Osteocyte (in vitro differentiated cells): ENCODE measurements around the gene VPS37B. TPM values are rescaled to one million over a fixed set of nuclear protein-coding genes. Genes with fewer than 3 reads are reported as not detected.
"Not testable (repeated sequence)": the region's sequence is repeated elsewhere in the genome, so short reads cannot be mapped to it uniquely, and the experiment has no call there.

ENCODE experiments used
- DNase-seq: peaks from one replicate; pipeline ENCODE4 v3.0.0; 2021; ENCODE audit warnings: mixed read lengths; ENCODE audit not compliant: unreplicated experiment; ENCODE audit errors: extremely low spot score
- H3K27ac Mint-ChIP-seq: one replicate; pipeline ENCODE4 v1.8.0; 2021; ENCODE audit warnings: mild to moderate bottlenecking, mixed read lengths; ENCODE audit not compliant: unreplicated experiment
- H3K27me3 Mint-ChIP-seq: one replicate; pipeline ENCODE4 v1.8.0; 2021; ENCODE audit warnings: mixed read lengths; ENCODE audit not compliant: unreplicated experiment
- H3K36me3 Mint-ChIP-seq: one replicate; pipeline ENCODE4 v1.8.0; 2021; ENCODE audit warnings: mixed read lengths; ENCODE audit not compliant: unreplicated experiment
- H3K4me1 Mint-ChIP-seq: one replicate; pipeline ENCODE4 v1.8.0; 2021; ENCODE audit warnings: mixed read lengths; ENCODE audit not compliant: unreplicated experiment
- H3K4me3 Mint-ChIP-seq: one replicate; pipeline ENCODE4 v1.8.0; 2021; ENCODE audit warnings: mild to moderate bottlenecking, moderate library complexity, mixed read lengths; ENCODE audit not compliant: unreplicated experiment
- H3K9me3 Mint-ChIP-seq: one replicate; pipeline ENCODE4 v1.8.0; 2021; ENCODE audit warnings: mixed read lengths; ENCODE audit not compliant: unreplicated experiment
- total RNA-seq: library from RNA; stranded (reverse); gene quantifications from 2 replicates; pipeline ENCODE4 v1.2.1, GENCODE V29; 2021
- TF ChIP-seq, protein P1 (sequence below): fragments of 200-600 bp; sonication (generic); IDR thresholded peaks from 2 replicates; pipeline ENCODE4 v1.5.0; 2021; ENCODE audit warnings: antibody characterized with exemption, mild to moderate bottlenecking, moderate library complexity

Gene VPS37B
- total RNA-seq, 1 donor from 2014 or later: 27.5 TPM

DNA sequence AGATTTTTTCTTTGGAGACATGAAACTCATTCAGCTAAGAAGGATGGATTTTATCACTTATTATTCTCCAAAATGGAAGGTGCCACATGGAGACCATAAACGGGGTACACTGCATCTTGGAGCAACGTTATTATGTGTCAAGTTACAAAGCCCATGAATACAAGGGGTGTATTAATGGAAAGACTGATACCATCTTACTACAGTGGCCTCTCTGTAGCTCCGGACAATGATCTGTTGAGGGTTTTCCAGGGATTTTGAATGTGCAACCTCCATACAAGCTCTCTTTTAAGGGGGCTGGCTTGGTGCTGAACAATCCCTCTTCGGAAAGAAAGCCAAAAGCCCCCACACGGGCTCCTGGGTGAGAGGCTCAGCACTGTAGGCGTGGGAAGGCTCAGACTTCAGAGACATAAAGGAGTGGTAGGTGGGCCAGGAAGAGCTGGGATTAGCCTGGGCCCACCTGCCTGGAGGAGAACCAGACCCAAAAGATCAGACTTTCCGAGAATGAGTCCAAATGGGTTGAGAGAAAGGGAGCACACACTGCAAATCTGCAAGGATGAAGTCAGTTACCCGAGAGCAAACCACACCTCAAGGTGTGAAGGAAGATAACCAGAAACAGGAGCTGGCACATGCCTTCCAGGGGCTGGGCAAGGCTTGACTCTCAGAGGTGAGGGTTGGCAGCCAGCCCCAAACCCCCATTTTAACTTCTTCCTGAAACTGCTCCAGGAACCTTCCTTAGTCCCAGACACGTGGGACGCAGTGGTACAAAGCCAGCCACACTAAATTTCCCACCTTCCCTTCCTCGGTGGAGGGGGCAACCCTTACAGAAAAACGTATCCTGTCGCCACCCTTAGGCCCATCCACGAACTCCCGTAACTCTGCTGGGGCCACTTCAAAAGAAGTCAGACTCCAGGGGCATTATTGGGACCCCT lies 1.5 kb downstream of the VPS37B start:
- TF ChIP-seq, protein P1, sequence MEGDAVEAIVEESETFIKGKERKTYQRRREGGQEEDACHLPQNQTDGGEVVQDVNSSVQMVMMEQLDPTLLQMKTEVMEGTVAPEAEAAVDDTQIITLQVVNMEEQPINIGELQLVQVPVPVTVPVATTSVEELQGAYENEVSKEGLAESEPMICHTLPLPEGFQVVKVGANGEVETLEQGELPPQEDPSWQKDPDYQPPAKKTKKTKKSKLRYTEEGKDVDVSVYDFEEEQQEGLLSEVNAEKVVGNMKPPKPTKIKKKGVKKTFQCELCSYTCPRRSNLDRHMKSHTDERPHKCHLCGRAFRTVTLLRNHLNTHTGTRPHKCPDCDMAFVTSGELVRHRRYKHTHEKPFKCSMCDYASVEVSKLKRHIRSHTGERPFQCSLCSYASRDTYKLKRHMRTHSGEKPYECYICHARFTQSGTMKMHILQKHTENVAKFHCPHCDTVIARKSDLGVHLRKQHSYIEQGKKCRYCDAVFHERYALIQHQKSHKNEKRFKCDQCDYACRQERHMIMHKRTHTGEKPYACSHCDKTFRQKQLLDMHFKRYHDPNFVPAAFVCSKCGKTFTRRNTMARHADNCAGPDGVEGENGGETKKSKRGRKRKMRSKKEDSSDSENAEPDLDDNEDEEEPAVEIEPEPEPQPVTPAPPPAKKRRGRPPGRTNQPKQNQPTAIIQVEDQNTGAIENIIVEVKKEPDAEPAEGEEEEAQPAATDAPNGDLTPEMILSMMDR: no peak
- Mint-ChIP-seq H3K4me3 (peak overlapping the region; percentile 95), H3K27ac (peak overlapping the region; percentile 95)

DNA sequence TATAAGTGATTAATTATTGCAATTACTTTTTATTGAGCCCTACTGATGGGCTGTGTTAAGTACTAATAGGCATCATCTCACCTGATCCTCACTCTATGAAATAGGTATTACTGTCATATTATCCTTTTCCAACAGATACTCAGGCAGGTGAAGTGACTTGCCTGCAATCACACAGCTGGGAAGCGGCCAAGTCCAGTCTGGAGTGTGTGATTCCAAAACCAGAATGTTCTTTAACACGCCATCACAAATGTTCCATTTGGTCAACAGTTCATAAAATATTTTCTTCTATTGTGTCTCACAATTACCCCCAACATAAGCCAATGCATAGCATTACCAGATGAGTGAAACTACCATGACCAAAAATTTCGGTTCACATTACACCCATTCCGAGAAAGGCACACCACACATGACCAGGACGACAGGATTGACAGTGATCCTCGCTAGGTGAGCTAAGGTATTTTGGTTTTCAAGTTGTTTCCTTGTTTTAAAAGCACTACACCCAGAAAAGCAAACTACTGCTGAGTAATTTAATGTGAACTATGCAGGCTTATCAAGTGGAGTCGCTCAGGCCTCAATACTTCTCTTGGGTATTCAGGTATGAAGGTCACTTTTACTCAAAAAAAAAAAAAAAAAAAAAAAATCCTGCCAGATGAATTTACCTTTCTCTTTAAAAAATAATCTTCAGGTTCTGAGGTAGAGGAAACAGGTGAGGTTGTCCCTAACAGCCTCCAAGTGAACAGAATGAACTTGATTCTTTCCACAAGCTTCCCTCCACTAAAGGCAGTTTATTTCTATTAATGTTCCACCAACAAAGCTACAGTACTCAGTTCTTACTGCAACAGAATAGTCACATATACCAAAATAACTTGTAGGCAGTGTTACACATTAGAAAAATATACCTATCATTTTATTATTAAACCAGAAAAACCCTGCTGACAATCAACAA lies 2.4 kb downstream of the VPS37B start:
- H3K27ac Mint-ChIP-seq: peak overlapping the region; percentile 95

More for the DNA sequence above, 1.5 kb downstream of the VPS37B start:
- Mint-ChIP-seq H3K27me3 (no peaks in the 10 kb centered on the region), H3K9me3 (no peaks in the 10 kb centered on the region), H3K36me3 (no peaks in the 10 kb centered on the region), H3K4me1 (peaks cover 70% of the 10 kb centered on the region)
- no peak for DNase-seq

DNA sequence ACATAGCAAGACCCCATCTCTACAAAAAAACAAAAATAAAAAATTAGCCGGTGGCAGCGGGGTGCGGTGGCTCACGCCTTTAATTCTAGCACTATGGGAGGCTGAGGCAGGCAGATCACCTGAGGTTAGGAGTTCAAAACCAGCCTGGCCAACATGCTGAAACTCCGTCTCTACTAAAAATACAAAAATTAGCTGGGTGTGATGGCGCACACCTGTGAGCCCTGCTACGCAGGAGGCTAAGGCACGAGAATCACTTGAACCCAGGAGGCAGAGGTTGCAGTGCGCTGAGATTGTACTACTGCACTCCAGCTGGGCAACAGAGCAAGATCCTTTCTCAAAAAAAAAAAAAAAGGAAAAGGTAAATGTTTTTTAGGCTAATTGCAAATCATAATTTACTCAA lies 3.2 kb downstream of the VPS37B start:
- H3K27ac Mint-ChIP-seq: peak overlapping the region; percentile 95

More for the DNA sequence above, 2.4 kb downstream of the VPS37B start:
- Mint-ChIP-seq H3K36me3 (no peaks in the 10 kb centered on the region), H3K27me3 (no peaks in the 10 kb centered on the region), H3K4me1 (peaks cover 73% of the 10 kb centered on the region), H3K4me3 (peak overlapping the region; percentile 95), H3K9me3 (no peaks in the 10 kb centered on the region)
- DNase-seq: no peak
- TF ChIP-seq, protein P1: no peak

DNA sequence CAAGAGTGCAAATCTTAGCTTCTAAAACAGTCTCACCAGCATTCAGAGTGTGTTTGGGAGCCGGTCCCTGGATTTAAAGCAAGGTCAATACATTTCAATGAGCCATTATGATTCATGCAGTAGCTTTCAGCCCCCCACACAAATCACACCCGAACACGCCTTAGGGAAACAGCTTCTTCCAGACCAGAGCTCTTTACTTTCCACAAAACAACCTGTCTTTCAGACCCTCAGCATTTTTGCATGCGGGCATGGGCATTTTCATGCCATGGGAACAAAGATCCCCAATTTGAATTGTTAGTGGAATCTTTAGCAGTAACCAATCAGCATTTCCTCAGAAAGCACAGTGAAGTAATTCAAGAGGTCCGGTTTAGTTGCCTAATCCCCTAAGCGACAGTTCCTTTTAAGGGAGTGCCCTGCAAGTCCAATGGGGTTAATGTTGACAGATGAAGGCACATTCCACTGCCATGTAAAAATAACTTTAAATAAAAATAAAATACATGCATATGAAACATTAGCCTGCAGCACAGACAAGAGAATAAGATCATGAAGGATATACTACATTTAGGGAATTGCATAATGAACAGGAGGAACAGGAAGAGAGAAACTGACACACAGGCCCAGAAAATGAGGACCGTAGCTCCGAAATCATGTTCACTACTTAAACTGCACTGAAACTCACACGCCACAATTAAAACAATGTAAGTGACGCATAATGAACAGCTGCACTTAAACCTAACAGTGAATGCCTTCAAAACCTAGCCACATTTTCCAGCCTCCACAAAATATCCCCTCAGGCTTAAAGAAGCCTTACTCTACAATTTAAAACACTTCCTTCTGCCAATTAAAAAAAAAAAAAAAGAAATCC lies 4.0 kb downstream of the VPS37B start:
- no peaks in the 10 kb centered on the region for H3K27me3 Mint-ChIP-seq
- no peaks in the 10 kb centered on the region for H3K36me3 Mint-ChIP-seq
- H3K27ac Mint-ChIP-seq: peak overlapping the region; percentile 95
- peak overlapping the region; percentile 64 for H3K4me3 Mint-ChIP-seq
- TF ChIP-seq, protein P1: no peak
- DNase-seq: no peak
- peaks cover 83% of the 10 kb centered on the region for H3K4me1 Mint-ChIP-seq
- H3K9me3 Mint-ChIP-seq: no peaks in the 10 kb centered on the region

More for the DNA sequence above, 3.2 kb downstream of the VPS37B start:
- Mint-ChIP-seq H3K4me1 (peaks cover 74% of the 10 kb centered on the region), H3K4me3 (peak overlapping the region; percentile 35)
- not testable (repeated sequence) for DNase-seq, H3K9me3 Mint-ChIP-seq, H3K36me3 Mint-ChIP-seq, H3K27me3 Mint-ChIP-seq
